ENCODE data around the gene ACOT11.

Gene ACOT11

GRCh38 chr1:54640863-54641836 lies 93.1 kb downstream of the ACOT11 start, which contains the start of gene MROH7:
TSS of gene MROH7 (plus strand) at chr1:54641786. CDS start at chr1:54652927, 11,141 bp downstream.
- no peak for DNase-seq (ENCODE audit: low read depth in 2 of 2, low spot score in 1 of 2)

- no peak for DNase-seq (ENCODE audit: low read depth in 2 of 2, low spot score in 1 of 2)
Observed at GRCh38 chr1:54643736-54644135, 95.7 kb downstream of the ACOT11 start.

- no peak for DNase-seq (ENCODE audit: low read depth in 2 of 2, low spot score in 1 of 2)
Observed at GRCh38 chr1:54645806-54646676, 98.0 kb downstream of the ACOT11 start.

- DNase-seq (ENCODE audit: low read depth in 2 of 2, low spot score in 1 of 2): no peak
Observed at GRCh38 chr1:54649130-54649898, 101.3 kb downstream of the ACOT11 start.

GRCh38 chr1:54649921-54650320 lies 101.9 kb downstream of the ACOT11 start:
- no peak for DNase-seq (ENCODE audit: low read depth in 2 of 2, low spot score in 1 of 2)

GRCh38 chr1:54650417-54650816 lies 102.4 kb downstream of the ACOT11 start:
- no peak for DNase-seq (ENCODE audit: low read depth in 2 of 2, low spot score in 1 of 2)

GRCh38 chr1:54651608-54652007 lies 103.6 kb downstream of the ACOT11 start:
- DNase-seq (ENCODE audit: low read depth in 2 of 2, low spot score in 1 of 2): no peak

- DNase-seq (ENCODE audit: low read depth in 2 of 2, low spot score in 1 of 2): no peak
Observed at GRCh38 chr1:54652168-54652567, 104.1 kb downstream of the ACOT11 start.

- no peak for DNase-seq (ENCODE audit: low read depth in 2 of 2, low spot score in 1 of 2)
Observed at GRCh38 chr1:54653036-54653435, 105.0 kb downstream of the ACOT11 start.

GRCh38 chr1:54658164-54658913 lies 110.3 kb downstream of the ACOT11 start:
- DNase-seq (ENCODE audit: low read depth in 2 of 2, low spot score in 1 of 2): no peak

All from stimulated activated CD8-positive, alpha-beta memory T cell treated with anti-CD3 and anti-CD28 coated beads, Interleukin-4, amount 100 ng/mL, for 4 hours (primary cell).